ENCODE results near the gene UTP11. TPM values are rescaled to one million over a fixed set of nuclear protein-coding genes. Genes with fewer than 3 reads are reported as not detected.

UTP11 gene
- total and polyA plus RNA-seq, 4 donors: 11.0 to 17.8 (median 11.8) TPM

DNA sequence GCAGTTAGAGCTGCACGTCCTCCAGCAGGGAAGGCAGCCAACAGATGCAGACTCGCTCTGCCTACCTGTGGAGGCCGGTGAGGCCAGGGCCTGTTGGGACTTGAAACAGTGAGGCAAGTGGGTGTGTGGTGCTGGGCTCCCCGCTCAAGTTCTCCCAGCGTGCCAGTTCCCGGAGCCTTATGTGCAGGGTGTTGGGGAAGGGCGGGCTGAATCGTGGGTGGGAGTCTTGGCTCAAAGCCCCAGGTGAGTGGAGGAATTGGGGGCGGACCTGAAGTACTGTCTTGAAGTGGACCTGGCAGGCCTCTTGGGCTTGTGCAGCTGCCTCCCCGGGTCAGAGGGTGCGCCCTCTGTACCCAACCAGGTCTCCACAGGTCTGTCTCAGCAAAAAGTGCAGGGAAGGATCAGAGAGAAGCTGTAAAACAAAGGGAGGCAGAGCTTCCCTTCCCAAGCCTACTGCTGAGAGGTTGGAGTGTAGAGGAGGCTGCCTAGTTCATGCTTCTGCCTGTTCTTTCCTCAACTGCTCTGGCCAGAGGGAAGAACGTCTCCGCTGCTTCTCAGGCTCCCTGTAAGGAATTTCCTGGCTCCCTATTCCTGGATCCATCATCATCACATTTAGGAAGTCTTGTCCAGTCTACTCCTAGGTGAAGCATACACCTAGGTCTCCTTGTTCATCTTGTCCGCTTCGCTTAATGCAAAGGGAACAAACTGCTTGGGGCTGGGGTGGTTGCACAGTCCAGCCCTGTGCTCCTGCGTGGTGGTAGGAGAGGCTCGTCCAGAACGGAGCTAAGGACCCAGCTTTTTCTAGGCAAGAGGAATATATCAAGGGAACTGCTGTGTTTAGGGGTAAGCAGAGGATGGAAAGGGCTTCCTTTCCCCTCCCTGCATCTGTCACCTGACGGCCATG, 14.9 kb downstream of the UTP11 start:
- WGBS: 86% methylated on average over 19 of the region's 19 CpGs
- Histone ChIP-seq H3K36me3 (ENCODE audit: control insufficient read depth in 4 of 4, insufficient read depth in 3 of 4, low read depth in 1 of 4, low read length in 3 of 4) (peaks cover 6 to 34% (median 31%) of the 10 kb centered on the region in 4 donors), H3K9ac (ENCODE audit: low read depth in 1 of 2, low read length in 2 of 2) (no peak overlapping the region), H3K9me3 (ENCODE audit: control insufficient read depth in 4 of 4, low read length in 3 of 4) (no peaks in the 10 kb centered on the region), H3K27me3 (ENCODE audit: control insufficient read depth in 4 of 4, insufficient read depth in 4 of 4, low read length in 3 of 4) (no peaks in the 10 kb centered on the region), H3K27ac (ENCODE audit: low read depth in 1 of 2, low read length in 2 of 2) (no peak overlapping the region), H3K4me3 (ENCODE audit: low read depth in 1 of 3, low read length in 3 of 3) (no peak overlapping the region), H3K4me1 (ENCODE audit: control insufficient read depth in 4 of 4, insufficient read depth in 4 of 4, low read length in 3 of 4) (peaks cover 3 to 23% (median 14%) of the 10 kb centered on the region in 4 donors)
- DNase-seq (ENCODE audit: low spot score): no peak
- TF ChIP-seq EGR1 (IDR thresholded peaks at IDR 0.05; ENCODE audit: low read depth in 2 of 2) (no peak), HNF4A (conservative IDR thresholded peaks at IDR 0.05) (no peak), YY1 (IDR thresholded peaks at IDR 0.05) (no peak), GABPA (IDR thresholded peaks at IDR 0.05 in 1 of 2, conservative IDR thresholded peaks at IDR 0.05 in 1 of 2) (no peak), FOXA2 (IDR thresholded peaks at IDR 0.05) (no peak), NR2F2 (IDR thresholded peaks at IDR 0.05) (no peak), FOXA1 (IDR thresholded peaks at IDR 0.05) (no peak), JUND (IDR thresholded peaks at IDR 0.05) (no peak), SP1 (IDR thresholded peaks at IDR 0.05) (no peak), RXRA (IDR thresholded peaks at IDR 0.05) (no peak), TAF1 (conservative IDR thresholded peaks at IDR 0.05) (no peak), RAD21 (IDR thresholded peaks at IDR 0.05) (no peak), HNF4G (IDR thresholded peaks at IDR 0.05) (no peak)
- TF ChIP-seq, protein P1, sequence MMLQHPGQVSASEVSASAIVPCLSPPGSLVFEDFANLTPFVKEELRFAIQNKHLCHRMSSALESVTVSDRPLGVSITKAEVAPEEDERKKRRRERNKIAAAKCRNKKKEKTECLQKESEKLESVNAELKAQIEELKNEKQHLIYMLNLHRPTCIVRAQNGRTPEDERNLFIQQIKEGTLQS (IDR thresholded peaks at IDR 0.05): no peak
- TF ChIP-seq, protein P2, sequence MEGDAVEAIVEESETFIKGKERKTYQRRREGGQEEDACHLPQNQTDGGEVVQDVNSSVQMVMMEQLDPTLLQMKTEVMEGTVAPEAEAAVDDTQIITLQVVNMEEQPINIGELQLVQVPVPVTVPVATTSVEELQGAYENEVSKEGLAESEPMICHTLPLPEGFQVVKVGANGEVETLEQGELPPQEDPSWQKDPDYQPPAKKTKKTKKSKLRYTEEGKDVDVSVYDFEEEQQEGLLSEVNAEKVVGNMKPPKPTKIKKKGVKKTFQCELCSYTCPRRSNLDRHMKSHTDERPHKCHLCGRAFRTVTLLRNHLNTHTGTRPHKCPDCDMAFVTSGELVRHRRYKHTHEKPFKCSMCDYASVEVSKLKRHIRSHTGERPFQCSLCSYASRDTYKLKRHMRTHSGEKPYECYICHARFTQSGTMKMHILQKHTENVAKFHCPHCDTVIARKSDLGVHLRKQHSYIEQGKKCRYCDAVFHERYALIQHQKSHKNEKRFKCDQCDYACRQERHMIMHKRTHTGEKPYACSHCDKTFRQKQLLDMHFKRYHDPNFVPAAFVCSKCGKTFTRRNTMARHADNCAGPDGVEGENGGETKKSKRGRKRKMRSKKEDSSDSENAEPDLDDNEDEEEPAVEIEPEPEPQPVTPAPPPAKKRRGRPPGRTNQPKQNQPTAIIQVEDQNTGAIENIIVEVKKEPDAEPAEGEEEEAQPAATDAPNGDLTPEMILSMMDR (IDR thresholded peaks at IDR 0.05; ENCODE audit: low read depth, low read length, missing input control): no peak
- TF ChIP-seq, protein P3, sequence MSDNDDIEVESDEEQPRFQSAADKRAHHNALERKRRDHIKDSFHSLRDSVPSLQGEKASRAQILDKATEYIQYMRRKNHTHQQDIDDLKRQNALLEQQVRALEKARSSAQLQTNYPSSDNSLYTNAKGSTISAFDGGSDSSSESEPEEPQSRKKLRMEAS (IDR thresholded peaks at IDR 0.05): no peak
- TF ChIP-seq, protein P4, sequence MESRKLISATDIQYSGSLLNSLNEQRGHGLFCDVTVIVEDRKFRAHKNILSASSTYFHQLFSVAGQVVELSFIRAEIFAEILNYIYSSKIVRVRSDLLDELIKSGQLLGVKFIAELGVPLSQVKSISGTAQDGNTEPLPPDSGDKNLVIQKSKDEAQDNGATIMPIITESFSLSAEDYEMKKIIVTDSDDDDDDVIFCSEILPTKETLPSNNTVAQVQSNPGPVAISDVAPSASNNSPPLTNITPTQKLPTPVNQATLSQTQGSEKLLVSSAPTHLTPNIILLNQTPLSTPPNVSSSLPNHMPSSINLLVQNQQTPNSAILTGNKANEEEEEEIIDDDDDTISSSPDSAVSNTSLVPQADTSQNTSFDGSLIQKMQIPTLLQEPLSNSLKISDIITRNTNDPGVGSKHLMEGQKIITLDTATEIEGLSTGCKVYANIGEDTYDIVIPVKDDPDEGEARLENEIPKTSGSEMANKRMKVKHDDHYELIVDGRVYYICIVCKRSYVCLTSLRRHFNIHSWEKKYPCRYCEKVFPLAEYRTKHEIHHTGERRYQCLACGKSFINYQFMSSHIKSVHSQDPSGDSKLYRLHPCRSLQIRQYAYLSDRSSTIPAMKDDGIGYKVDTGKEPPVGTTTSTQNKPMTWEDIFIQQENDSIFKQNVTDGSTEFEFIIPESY (IDR thresholded peaks at IDR 0.05): no peak

DNA sequence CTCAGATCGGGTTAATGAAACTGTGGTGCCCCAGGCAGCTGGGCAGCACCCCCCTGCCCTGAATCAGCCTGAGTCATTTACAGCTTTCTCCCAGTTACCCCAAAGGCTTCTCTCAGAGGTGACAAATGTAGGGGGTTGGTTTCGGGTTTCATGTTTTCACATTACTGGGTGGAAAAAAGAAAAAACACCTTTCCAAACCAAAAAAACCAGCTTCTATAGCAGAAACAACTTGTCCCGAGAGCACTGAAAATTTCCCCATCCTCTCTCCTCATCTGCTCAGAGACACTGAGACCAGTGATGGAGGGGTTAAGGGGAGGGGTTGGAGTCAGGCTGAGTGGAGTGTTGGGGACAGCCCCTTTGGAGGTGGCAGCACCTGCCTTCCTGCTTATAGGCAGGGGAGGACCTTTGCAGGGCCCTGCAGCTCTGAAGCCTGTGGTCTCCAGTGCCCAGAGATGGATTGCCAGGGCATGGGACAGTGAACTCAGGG, 15.6 kb downstream of the UTP11 start:
- peaks cover 3 to 23% (median 14%) of the 10 kb centered on the region in 4 donors for H3K4me1 ChIP-seq (ENCODE audit: control insufficient read depth in 4 of 4, insufficient read depth in 4 of 4, low read length in 3 of 4)
- H3K27ac ChIP-seq (ENCODE audit: low read depth in 1 of 2, low read length in 2 of 2): no peak overlapping the region
- no peaks in the 10 kb centered on the region for H3K27me3 ChIP-seq (ENCODE audit: control insufficient read depth in 4 of 4, insufficient read depth in 4 of 4, low read length in 3 of 4)
- TF ChIP-seq SP1 (IDR thresholded peaks at IDR 0.05) (no peak), YY1 (IDR thresholded peaks at IDR 0.05) (no peak), NR2F2 (IDR thresholded peaks at IDR 0.05) (no peak), HNF4G (IDR thresholded peaks at IDR 0.05) (no peak), GABPA (IDR thresholded peaks at IDR 0.05 in 1 of 2, conservative IDR thresholded peaks at IDR 0.05 in 1 of 2) (no peak), RAD21 (IDR thresholded peaks at IDR 0.05) (no peak), FOXA2 (IDR thresholded peaks at IDR 0.05) (no peak), FOXA1 (IDR thresholded peaks at IDR 0.05) (no peak), JUND (IDR thresholded peaks at IDR 0.05) (no peak)
- TF ChIP-seq, protein P4 (IDR thresholded peaks at IDR 0.05): no peak
- TF ChIP-seq, protein P2 (IDR thresholded peaks at IDR 0.05; ENCODE audit: low read depth, low read length, missing input control): no peak
- TF ChIP-seq, protein P3 (IDR thresholded peaks at IDR 0.05): no peak
- no peak overlapping the region for H3K4me3 ChIP-seq (ENCODE audit: low read depth in 1 of 3, low read length in 3 of 3)
- no peak overlapping the region for H3K9ac ChIP-seq (ENCODE audit: low read depth in 1 of 2, low read length in 2 of 2)
- WGBS: 70% methylated on average over 3 of the region's 3 CpGs
- H3K36me3 ChIP-seq (ENCODE audit: control insufficient read depth in 4 of 4, insufficient read depth in 3 of 4, low read depth in 1 of 4, low read length in 3 of 4): peaks cover 6 to 27% (median 24%) of the 10 kb centered on the region in 4 donors
- no peak for DNase-seq (ENCODE audit: low spot score)
- no peaks in the 10 kb centered on the region for H3K9me3 ChIP-seq (ENCODE audit: control insufficient read depth in 4 of 4, low read length in 3 of 4)
